DMS 273 (cell line): Measurements from ENCODE around the gene CCDC107.
"Not testable (repeated sequence)": the region's sequence is repeated elsewhere in the genome, so short reads cannot be mapped to it uniquely, and the experiment has no call there.

Experiments used
- DNase-seq: peaks from one replicate; lab custom pipeline; 2025; ENCODE audit not compliant: unreplicated experiment; lab: John Stamatoyannopoulos, UW

The CCDC107 gene

GRCh38 chr9:35637427-35637955 is 20.6 kb upstream of the CCDC107 start:
- DNase-seq: not testable (repeated sequence)

GRCh38 chr9:35638751-35639150 is 19.3 kb upstream of the CCDC107 start:
- DNase-seq: not testable (repeated sequence)

GRCh38 chr9:35639225-35639624 is 18.9 kb upstream of the CCDC107 start:
- DNase-seq: not testable (repeated sequence)

- no peak for DNase-seq
These were observed 18.5 kb upstream of the CCDC107 start for GRCh38 chr9:35639631-35640030.

GRCh38 chr9:35640431-35640830 is 17.7 kb upstream of the CCDC107 start:
- not testable (repeated sequence) for DNase-seq

- DNase-seq: not testable (repeated sequence)
These were observed 16.6 kb upstream of the CCDC107 start for GRCh38 chr9:35641478-35641877.

- no peak for DNase-seq
These were observed 15.0 kb upstream of the CCDC107 start for GRCh38 chr9:35643046-35643445.

- not testable (repeated sequence) for DNase-seq
These were observed 12.4 kb upstream of the CCDC107 start for GRCh38 chr9:35645736-35646135.

- DNase-seq: no peak
These were observed 11.9 kb upstream of the CCDC107 start for GRCh38 chr9:35646153-35646532.

GRCh38 chr9:35646533-35647265 is 11.4 kb upstream of the CCDC107 start:
- DNase-seq: peak; percentile 96

- no peak for DNase-seq
These were observed 8.4 kb upstream of the CCDC107 start for GRCh38 chr9:35649431-35650340.

GRCh38 chr9:35650341-35651158 is 7.5 kb upstream of the CCDC107 start, which contains the start of gene SIT1:
Gene SIT1, minus strand, starts transcription at chr9:35650931. Its CDS starts 78 bp downstream, at chr9:35650853.
- no peak for DNase-seq

- no peak for DNase-seq
These were observed 5.9 kb upstream of the CCDC107 start for GRCh38 chr9:35651956-35652828.

GRCh38 chr9:35652829-35653209 is 5.3 kb upstream of the CCDC107 start:
- no peak for DNase-seq

- DNase-seq: no peak
These were observed 4.5 kb upstream of the CCDC107 start for GRCh38 chr9:35653611-35654010.

- DNase-seq: no peak
These were observed 1.7 kb upstream of the CCDC107 start for GRCh38 chr9:35656348-35656747.

GRCh38 chr9:35656831-35657545 is 1.1 kb upstream of the CCDC107 start:
- peak; percentile 86 for DNase-seq

- DNase-seq: peak; percentile 99
These were observed 451 bp upstream of the CCDC107 start, which contains the start of gene RMRP for GRCh38 chr9:35657546-35658136. Gene RMRP, minus strand, starts transcription at chr9:35658019.

- peak; percentile 62 for DNase-seq
These were observed 802 bp downstream of the CCDC107 start for GRCh38 chr9:35658968-35659220.
